DND-41 (cell line): ENCODE measurements around the gene SETDB1.

Experiments used
- EZH2 ChIP-seq: IDR thresholded peaks from 3 replicates; pipeline ENCODE4 v1.6.1; 2012; ENCODE audit warnings: borderline replicate concordance, low read depth, mild to moderate bottlenecking, moderate library complexity, low read length, inconsistent platforms; ENCODE audit not compliant: severe bottlenecking
- TF ChIP-seq, protein P1 (sequence below): IDR thresholded peaks from 2 replicates; pipeline ENCODE4 v1.5.1; 2012; ENCODE audit warnings: borderline replicate concordance, low read length, moderate library complexity, mild to moderate bottlenecking; ENCODE audit not compliant: poor library complexity, severe bottlenecking; ENCODE audit errors: extremely low read depth

DNA sequence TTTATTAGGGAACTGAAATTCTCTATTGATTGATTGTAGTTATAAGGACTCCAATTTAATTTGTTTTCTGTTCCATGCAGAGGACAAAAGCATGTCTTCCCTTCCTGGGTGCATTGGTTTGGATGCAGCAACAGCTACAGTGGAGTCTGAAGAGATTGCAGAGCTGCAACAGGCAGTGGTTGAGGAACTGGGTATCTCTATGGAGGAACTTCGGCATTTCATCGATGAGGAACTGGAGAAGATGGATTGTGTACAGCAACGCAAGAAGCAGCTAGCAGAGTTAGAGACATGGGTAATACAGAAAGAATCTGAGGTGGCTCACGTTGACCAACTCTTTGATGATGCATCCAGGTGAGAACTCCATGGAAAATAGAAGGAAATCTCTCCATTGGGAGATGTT is 1.5 kb downstream of the SETDB1 start:
- TF ChIP-seq, protein P1, sequence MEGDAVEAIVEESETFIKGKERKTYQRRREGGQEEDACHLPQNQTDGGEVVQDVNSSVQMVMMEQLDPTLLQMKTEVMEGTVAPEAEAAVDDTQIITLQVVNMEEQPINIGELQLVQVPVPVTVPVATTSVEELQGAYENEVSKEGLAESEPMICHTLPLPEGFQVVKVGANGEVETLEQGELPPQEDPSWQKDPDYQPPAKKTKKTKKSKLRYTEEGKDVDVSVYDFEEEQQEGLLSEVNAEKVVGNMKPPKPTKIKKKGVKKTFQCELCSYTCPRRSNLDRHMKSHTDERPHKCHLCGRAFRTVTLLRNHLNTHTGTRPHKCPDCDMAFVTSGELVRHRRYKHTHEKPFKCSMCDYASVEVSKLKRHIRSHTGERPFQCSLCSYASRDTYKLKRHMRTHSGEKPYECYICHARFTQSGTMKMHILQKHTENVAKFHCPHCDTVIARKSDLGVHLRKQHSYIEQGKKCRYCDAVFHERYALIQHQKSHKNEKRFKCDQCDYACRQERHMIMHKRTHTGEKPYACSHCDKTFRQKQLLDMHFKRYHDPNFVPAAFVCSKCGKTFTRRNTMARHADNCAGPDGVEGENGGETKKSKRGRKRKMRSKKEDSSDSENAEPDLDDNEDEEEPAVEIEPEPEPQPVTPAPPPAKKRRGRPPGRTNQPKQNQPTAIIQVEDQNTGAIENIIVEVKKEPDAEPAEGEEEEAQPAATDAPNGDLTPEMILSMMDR = no peak
- no peak for TF ChIP-seq EZH2
